ENCODE data around the gene NR1D2. TPM values are rescaled to one million over a fixed set of nuclear protein-coding genes. Genes with fewer than 3 reads are reported as not detected.

NR1D2 gene
- polyA plus RNA-seq, 1 donor from 2014 or later = 12.9 TPM

GRCh38 chr3:24027946-24028345, 82.9 kb downstream of the NR1D2 start:
- Histone ChIP-seq H2AFZ (ENCODE audit: low read depth, low read length) (no peak overlapping the region), H3K36me3 (ENCODE audit: insufficient read depth, low read length) (no peaks in the 10 kb centered on the region), H3K9ac (ENCODE audit: low read length) (no peak overlapping the region), H3K4me3 (ENCODE audit: low read length) (no peak overlapping the region), H3K27me3 (ENCODE audit: insufficient read depth, low read depth, low read length) (no peaks in the 10 kb centered on the region), H3K9me2 (ENCODE audit: insufficient read depth, low read length) (no peaks in the 10 kb centered on the region), H3K27ac (ENCODE audit: low read length) (no peak overlapping the region), H3K9me3 (ENCODE audit: low read length) (peaks cover 6% of the 10 kb centered on the region), H4K20me1 (ENCODE audit: insufficient read depth) (no peaks in the 10 kb centered on the region), H3K4me2 (ENCODE audit: low read length) (no peak overlapping the region), H3K79me2 (replicated peaks; ENCODE audit: insufficient read depth, low read length) (no peaks in the 10 kb centered on the region), H3F3A (ENCODE audit: insufficient read depth, low read length, poor library complexity, severe bottlenecking) (no peaks in the 10 kb centered on the region)
- TF ChIP-seq, protein P1, sequence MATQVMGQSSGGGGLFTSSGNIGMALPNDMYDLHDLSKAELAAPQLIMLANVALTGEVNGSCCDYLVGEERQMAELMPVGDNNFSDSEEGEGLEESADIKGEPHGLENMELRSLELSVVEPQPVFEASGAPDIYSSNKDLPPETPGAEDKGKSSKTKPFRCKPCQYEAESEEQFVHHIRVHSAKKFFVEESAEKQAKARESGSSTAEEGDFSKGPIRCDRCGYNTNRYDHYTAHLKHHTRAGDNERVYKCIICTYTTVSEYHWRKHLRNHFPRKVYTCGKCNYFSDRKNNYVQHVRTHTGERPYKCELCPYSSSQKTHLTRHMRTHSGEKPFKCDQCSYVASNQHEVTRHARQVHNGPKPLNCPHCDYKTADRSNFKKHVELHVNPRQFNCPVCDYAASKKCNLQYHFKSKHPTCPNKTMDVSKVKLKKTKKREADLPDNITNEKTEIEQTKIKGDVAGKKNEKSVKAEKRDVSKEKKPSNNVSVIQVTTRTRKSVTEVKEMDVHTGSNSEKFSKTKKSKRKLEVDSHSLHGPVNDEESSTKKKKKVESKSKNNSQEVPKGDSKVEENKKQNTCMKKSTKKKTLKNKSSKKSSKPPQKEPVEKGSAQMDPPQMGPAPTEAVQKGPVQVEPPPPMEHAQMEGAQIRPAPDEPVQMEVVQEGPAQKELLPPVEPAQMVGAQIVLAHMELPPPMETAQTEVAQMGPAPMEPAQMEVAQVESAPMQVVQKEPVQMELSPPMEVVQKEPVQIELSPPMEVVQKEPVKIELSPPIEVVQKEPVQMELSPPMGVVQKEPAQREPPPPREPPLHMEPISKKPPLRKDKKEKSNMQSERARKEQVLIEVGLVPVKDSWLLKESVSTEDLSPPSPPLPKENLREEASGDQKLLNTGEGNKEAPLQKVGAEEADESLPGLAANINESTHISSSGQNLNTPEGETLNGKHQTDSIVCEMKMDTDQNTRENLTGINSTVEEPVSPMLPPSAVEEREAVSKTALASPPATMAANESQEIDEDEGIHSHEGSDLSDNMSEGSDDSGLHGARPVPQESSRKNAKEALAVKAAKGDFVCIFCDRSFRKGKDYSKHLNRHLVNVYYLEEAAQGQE (IDR thresholded peaks at IDR 0.05; ENCODE audit: borderline replicate concordance) = no peak
- TF ChIP-seq POLR2AphosphoS5 (IDR thresholded peaks at IDR 0.05) (no peak), CTCF (IDR thresholded peaks at IDR 0.05; ENCODE audit: poor library complexity, severe bottlenecking) (no peak), MXI1 (conservative IDR thresholded peaks at IDR 0.05; ENCODE audit: poor library complexity, severe bottlenecking) (no peak), SMC3 (conservative IDR thresholded peaks at IDR 0.05; ENCODE audit: poor library complexity) (no peak), RAD21 (conservative IDR thresholded peaks at IDR 0.05) (no peak), EP300 (conservative IDR thresholded peaks at IDR 0.05; ENCODE audit: poor library complexity, severe bottlenecking) (no peak), EZH2 (IDR thresholded peaks at IDR 0.05; ENCODE audit: borderline replicate concordance, insufficient read depth, low read length, poor library complexity, severe bottlenecking) (no peak), TAF1 (IDR thresholded peaks at IDR 0.05; ENCODE audit: low read depth) (no peak)

Other genes with a start within 250 kb of the NR1D2 start
- gene UBE2E1, start 139.3 kb upstream of the NR1D2 start, polyA plus RNA-seq = 133 and 157 TPM in 2 replicates
- 38.1 and 42.1 TPM in 2 replicates for gene NKIRAS1, start 28.3 kb upstream of the NR1D2 start, polyA plus RNA-seq
- 3,247 and 3,701 TPM in 2 replicates for gene RPL15, start 28.2 kb upstream of the NR1D2 start, polyA plus RNA-seq

Measured in neural cell (in vitro differentiated cells).